A673 (cell line): ENCODE measurements around the gene GOSR2. TPM values are rescaled to one million over a fixed set of nuclear protein-coding genes. Genes with fewer than 3 reads are reported as not detected.
A peak's percentile ranks its signal among the peaks of the same experiment; 100 is the strongest.

Source experiments
- BruUV-seq: library from RNA; stranded (reverse); fragments of 400-500 nt; replicated peaks from 2 replicates; lab custom pipeline; 2021; lab: Mats Ljungman, UMichigan
- CTCF ChIA-PET: fragments of 300-600 bp; sonication (Branson Sonifier 250); formaldehyde crosslinking; loops from one replicate; lab custom pipeline; 2022; ENCODE audit warnings: antibody characterized with exemption; lab: Charles Lee
- POLR2A ChIA-PET: fragments of 300-600 bp; sonication (Branson Sonifier 250); formaldehyde crosslinking; loops from one replicate; lab custom pipeline; 2022; ENCODE audit warnings: antibody characterized with exemption; ENCODE audit not compliant: low non-redundant PET; lab: Charles Lee
- DNase-seq: peaks from one replicate; pipeline ENCODE4 v3.0.0-alpha.2; 2015; ENCODE audit warnings: low spot score
- H3K27ac ChIP-seq: fragments of 200-600 bp; sonication (generic); 2 replicates; pipeline ENCODE4 v1.5.1; 2016; ENCODE audit warnings: mixed run types, low read depth, mild to moderate bottlenecking, mixed read lengths, antibody characterized with exemption, low read length; ENCODE audit not compliant: poor library complexity, severe bottlenecking
- H3K27me3 ChIP-seq: fragments of 200-600 bp; sonication (generic); replicated peaks from 2 replicates; pipeline ENCODE4 v1.6.1; 2017; ENCODE audit warnings: mixed run types, low read depth, mild to moderate bottlenecking, mixed read lengths, antibody characterized with exemption, low read length; ENCODE audit not compliant: insufficient read depth, poor library complexity
- H3K36me3 ChIP-seq: fragments of 200-600 bp; sonication (generic); 2 replicates; pipeline ENCODE4 v1.6.1; 2016; ENCODE audit warnings: mixed run types, mild to moderate bottlenecking, mixed read lengths, antibody characterized with exemption, low read length; ENCODE audit not compliant: insufficient read depth, poor library complexity, severe bottlenecking
- H3K4me1 ChIP-seq: fragments of 200-600 bp; sonication (generic); 2 replicates; pipeline ENCODE4 v1.6.1; 2017; ENCODE audit warnings: mixed run types, mild to moderate bottlenecking, mixed read lengths, antibody characterized with exemption, low read length; ENCODE audit not compliant: insufficient read depth, poor library complexity, severe bottlenecking
- H3K4me3 ChIP-seq: fragments of 200-600 bp; sonication (generic); 2 replicates; pipeline ENCODE4 v1.5.1; 2016; ENCODE audit warnings: low read depth, mixed run types, mild to moderate bottlenecking, mixed read lengths, low read length; ENCODE audit not compliant: poor library complexity, severe bottlenecking
- H3K9me3 ChIP-seq: fragments of 200-600 bp; sonication (generic); 2 replicates; pipeline ENCODE4 v1.6.1; 2016; ENCODE audit warnings: mixed run types, low read depth, mild to moderate bottlenecking, mixed read lengths, antibody characterized with exemption, low read length; ENCODE audit not compliant: poor library complexity, severe bottlenecking
- CTCF ChIP-seq: fragments of 300-800, 200-600 bp; sonication (generic); conservative IDR thresholded peaks from 2 replicates; pipeline ENCODE4 v1.5.1; 2017; ENCODE audit warnings: low read depth, mild to moderate bottlenecking, antibody characterized with exemption, low read length, moderate library complexity, mixed read lengths
- EZH2 ChIP-seq: fragments of 200-600 bp; sonication (generic); IDR thresholded peaks from 2 replicates; pipeline ENCODE4 v1.6.1; 2017; ENCODE audit warnings: borderline replicate concordance, low read depth, mild to moderate bottlenecking, mixed read lengths, antibody characterized with exemption, low read length; ENCODE audit not compliant: poor library complexity, severe bottlenecking
- intact Hi-C: fragments of 100-400 bp; cut with micrococcal nuclease; formaldehyde crosslinking; loops from one replicate; pipeline ENCODE4 v1.10.0; 2022; ENCODE audit not compliant: unreplicated experiment
- total RNA-seq: library from RNA; stranded (reverse); gene quantifications from 2 replicates; pipeline ENCODE4 v1.2.3, GENCODE V29; 2021

The GOSR2 gene
- total RNA-seq, 1 experiment from 2014 or later, result 34.5 TPM

GRCh38 chr17:46975287-46975686 lies 52.3 kb downstream of the GOSR2 start:
- intact Hi-C loops, result no loop called here
- TF ChIP-seq CTCF, result no peak
- TF ChIP-seq EZH2, result no peak
- H3K4me3 ChIP-seq, result no peak overlapping the region
- ChIA-PET CTCF (no interaction called here), POLR2A (no interaction called here)
- no peaks in the 10 kb centered on the region for H3K4me1 ChIP-seq
- no peaks in the 10 kb centered on the region for H3K36me3 ChIP-seq
- DNase-seq, result no peak
- H3K27ac ChIP-seq, result no peak overlapping the region
- no TSS peak for BruUV-seq
- no peaks in the 10 kb centered on the region for H3K9me3 ChIP-seq
- H3K27me3 ChIP-seq, result peaks cover 37% of the 10 kb centered on the region

- no peak for DNase-seq
- BruUV-seq, result no TSS peak
- no peak for TF ChIP-seq CTCF
- TF ChIP-seq EZH2, result no peak
- ChIA-PET CTCF (no interaction called here), POLR2A (no interaction called here)
- Histone ChIP-seq H3K27me3 (peaks cover 38% of the 10 kb centered on the region), H3K4me1 (no peaks in the 10 kb centered on the region), H3K9me3 (no peaks in the 10 kb centered on the region), H3K27ac (no peak overlapping the region), H3K4me3 (no peak overlapping the region), H3K36me3 (no peaks in the 10 kb centered on the region)
- intact Hi-C loops, result no loop called here
Observed at GRCh38 chr17:46976626-46977270, 53.8 kb downstream of the GOSR2 start.

DNA sequence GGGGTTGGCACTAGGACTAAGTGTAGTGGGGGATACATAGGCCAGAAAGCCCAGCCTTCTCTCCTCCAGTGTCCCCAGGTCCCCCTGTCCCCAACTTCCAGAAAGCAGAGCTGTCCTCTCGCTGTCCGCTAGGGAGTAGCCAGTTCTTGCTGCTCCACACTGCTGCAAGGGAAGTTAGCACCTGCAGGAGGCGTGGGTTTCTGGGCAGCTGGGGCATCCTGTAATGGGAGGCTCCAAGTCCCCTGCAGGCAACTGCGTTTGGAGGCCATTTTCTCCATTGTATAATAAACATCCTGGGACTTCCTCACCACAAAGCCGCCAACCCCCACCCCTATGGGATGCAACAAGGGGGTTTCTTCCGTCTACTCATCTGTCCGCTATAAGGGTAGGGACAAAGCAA lies 54.4 kb downstream of the GOSR2 start:
- peaks cover 40% of the 10 kb centered on the region for H3K27me3 ChIP-seq
- no peaks in the 10 kb centered on the region for H3K36me3 ChIP-seq

More for the DNA sequence above, 54.4 kb downstream of the GOSR2 start:
- TF ChIP-seq EZH2, result no peak
- TF ChIP-seq CTCF, result no peak
- BruUV-seq, result no TSS peak
- no peaks in the 10 kb centered on the region for H3K9me3 ChIP-seq
- intact Hi-C loops, result no loop called here
- no peak overlapping the region for H3K27ac ChIP-seq
- H3K4me3 ChIP-seq, result no peak overlapping the region
- CTCF ChIA-PET, result no interaction called here
- POLR2A ChIA-PET, result no interaction called here
- DNase-seq, result peak; percentile 32
- no peaks in the 10 kb centered on the region for H3K4me1 ChIP-seq
